DMS153 treated with DMSO at 0.1 percent for 48 hours (cell line): ENCODE results near the gene KAZALD1.

Experiments used
- DNase-seq: peaks from one replicate; lab custom pipeline; 2025; ENCODE audit not compliant: unreplicated experiment; lab: John Stamatoyannopoulos, UW

Gene KAZALD1

GRCh38 chr10:101061624-101062231 lies at the start of gene KAZALD1:
KAZALD1 (plus strand) TSS chr10:101061989; CDS start chr10:101062593, 604 bp downstream.
- no peak for DNase-seq

- peak; percentile 77 for DNase-seq
Observed at GRCh38 chr10:101012525-101013364, 49.0 kb upstream of the KAZALD1 start.

GRCh38 chr10:101013365-101013825 lies 48.4 kb upstream of the KAZALD1 start:
- DNase-seq: no peak

GRCh38 chr10:101014230-101014884 lies 47.4 kb upstream of the KAZALD1 start:
- peak; percentile 45 for DNase-seq

GRCh38 chr10:101014966-101015581 lies 46.7 kb upstream of the KAZALD1 start:
- DNase-seq: no peak

DNA sequence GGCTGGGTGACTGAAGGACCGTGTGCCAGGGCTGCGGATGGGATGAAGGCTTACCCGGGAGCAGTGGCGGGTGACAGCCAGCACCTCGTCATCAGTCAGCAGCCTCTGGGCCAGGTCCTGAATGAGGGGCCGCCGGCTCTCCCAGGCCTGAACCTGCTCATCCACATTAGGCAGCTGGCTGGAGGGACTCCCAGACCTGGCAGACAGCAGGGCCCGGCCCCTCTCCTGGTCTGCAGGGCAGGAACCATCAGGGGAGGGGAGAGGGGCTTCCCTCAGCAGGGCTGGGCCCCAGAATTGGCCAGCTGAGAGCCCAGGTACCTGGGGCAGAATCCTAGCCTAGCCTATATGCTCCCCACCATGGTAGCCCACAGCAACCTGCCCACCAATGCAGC lies 46.2 kb upstream of the KAZALD1 start:
- no peak for DNase-seq

GRCh38 chr10:101016814-101017213 lies 45.0 kb upstream of the KAZALD1 start:
- no peak for DNase-seq

DNA sequence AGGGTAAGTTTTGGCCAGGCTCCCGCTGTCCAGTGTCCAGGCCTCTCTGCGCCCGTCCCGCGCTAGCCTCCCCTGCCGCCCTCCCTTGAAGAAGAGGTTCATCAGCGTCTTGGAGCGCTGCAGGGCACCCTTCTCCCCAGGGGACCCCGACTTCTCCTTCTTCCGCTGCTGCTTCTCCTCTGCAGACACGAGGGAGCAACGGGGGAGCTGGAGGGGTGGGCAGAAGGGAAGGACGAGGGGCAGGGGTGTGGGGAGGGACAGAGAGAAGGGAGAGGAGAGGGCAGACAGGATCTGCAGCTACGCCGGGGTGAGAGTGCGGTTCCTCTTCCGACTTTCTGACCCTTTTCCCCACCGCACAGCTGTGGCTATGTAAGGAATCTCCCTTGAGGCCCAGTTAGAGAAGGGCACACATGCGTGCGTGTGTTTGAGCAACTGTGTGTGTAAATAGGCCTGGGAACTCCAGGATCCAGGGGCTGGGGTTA lies 43.6 kb upstream of the KAZALD1 start:
- DNase-seq: no peak

- DNase-seq: peak; percentile 24
Observed at GRCh38 chr10:101018600-101019439, 43.0 kb upstream of the KAZALD1 start.

DNA sequence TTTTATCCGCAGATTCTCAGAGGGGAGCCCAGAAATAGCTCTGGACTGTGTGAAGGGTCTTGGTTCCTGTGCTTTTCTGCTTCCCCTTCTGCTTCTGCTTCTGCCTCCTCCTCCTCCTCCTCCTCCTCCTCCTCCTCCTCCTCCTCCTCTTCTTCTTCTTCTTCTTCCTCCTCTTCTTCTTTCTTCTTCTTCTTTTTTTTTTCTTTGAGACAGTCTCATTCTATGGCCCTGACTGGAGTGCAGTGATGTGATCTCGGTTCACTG lies 42.4 kb upstream of the KAZALD1 start:
- no peak for DNase-seq

DNA sequence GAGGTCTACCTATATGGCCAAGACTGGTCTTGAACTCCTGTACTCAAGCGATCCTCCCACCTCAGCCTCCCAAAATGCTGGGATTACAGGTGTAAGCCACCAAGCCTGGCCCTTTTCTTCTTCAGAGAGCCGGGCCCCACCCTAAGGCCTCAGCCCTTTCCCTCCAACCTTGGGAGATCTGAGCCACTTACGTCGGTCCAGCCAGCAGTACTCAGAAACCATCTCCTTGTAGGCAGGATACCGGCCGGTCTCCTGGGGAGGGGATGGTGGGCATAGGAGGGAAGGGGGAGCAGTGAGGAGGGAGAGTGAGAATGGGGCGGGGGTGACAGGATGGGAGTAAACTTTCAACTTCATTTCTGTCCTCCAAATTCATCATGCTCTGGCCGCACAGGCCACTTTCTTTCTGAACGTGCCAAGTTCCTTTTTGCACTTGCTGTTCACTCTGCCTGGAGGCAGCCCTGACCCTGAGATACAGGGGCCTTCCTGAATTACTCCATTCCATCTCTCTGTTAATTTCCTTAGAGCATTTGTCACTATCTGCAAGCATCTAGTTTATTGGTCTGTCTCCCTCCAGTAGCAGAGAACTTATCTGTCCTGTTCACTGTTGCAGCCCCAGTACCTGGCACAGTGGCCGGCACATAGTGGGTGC lies 41.2 kb upstream of the KAZALD1 start:
- no peak for DNase-seq

GRCh38 chr10:101021239-101021638 lies 40.5 kb upstream of the KAZALD1 start:
- DNase-seq: no peak

DNA sequence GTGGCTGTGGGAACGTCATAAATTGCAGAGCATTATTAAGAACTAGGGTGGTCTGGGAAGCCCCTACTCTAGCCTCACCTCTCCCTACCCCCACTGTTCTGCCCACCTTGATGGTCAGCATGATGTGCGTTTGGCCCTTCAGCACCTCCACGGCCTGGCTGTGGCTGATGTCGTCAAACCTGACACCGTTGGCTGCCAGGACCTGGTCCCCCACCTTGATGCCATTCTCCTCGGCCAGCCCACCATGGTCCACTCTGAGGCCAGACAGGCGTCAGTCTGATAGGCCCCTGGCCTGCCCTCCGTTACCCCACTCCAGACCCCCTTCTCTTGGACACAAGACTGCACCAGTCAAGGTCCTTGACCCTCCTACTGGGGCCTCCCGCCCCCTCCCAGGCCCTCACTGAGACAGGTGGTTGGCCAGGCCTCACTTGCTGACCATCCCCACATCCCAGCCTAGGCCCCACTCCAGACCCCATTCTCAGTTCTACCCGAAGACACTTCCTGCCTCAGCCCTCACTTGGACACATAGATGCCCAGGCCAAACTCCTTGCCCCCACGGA lies 40.0 kb upstream of the KAZALD1 start:
- no peak for DNase-seq

DNA sequence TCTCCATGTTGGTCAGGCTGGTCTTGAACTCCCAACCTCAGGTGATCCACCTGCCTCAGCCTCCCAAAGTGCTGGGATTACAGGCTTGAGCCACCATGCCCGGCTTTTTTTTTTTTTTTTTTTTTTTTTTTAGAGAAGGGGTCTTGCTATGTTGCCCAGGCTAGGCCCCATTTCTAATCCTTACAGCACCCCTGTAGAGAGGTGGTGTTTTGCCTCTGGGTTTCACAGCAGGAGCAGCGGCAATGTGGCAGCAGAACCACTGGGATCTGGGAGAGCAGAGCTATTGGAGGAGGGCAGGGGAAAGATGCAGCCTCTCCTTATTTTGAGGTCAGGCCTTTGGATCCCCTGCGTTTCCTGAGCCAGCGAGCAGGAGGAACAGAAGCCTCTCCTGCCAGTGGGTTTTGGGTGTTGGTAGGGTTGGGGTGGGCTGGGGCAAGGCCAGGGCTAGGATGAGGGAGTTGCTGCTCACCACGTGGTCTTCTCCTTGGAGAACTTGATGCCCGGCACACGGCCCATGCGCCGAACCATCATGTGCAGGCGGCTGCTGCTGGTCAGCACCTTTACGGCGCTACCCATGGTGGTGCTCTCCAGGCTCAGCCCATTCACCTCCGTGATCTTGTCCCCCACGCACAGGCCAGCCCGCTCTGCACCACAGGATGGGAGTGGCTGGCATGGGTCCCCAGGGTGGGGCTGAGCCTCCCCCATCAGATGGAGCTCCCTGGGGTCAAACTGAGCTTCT lies 38.7 kb upstream of the KAZALD1 start:
- no peak for DNase-seq

DNA sequence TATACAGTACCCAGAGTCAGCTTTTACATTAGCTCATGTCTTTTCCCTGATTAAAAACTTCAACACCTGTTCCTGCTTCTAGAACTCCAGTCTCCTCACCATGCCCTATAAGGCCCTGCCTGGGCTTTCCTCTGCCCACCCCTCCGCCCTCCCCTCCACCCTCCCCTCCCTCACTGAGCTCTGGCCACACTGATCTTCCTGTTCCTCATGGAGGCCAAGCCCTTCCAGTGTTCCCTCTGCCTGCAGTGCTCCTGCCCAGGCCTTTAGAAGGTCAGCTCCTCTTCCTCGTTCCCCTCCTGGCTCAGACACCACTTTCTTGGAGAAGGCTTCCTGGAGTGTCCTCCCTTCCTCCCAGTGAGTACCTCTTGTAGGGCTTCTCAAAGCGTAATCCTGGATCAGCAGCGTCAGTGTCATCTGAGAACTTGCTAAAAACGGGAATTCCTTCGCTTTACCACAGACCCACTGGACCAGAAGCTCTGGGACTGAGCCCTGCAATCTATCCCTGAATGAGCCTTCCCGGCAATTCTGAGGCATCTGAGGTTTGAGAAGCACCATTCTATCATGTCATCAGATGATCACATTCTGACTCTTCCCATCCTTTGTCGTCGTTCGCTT lies 34.6 kb upstream of the KAZALD1 start:
- no peak for DNase-seq

DNA sequence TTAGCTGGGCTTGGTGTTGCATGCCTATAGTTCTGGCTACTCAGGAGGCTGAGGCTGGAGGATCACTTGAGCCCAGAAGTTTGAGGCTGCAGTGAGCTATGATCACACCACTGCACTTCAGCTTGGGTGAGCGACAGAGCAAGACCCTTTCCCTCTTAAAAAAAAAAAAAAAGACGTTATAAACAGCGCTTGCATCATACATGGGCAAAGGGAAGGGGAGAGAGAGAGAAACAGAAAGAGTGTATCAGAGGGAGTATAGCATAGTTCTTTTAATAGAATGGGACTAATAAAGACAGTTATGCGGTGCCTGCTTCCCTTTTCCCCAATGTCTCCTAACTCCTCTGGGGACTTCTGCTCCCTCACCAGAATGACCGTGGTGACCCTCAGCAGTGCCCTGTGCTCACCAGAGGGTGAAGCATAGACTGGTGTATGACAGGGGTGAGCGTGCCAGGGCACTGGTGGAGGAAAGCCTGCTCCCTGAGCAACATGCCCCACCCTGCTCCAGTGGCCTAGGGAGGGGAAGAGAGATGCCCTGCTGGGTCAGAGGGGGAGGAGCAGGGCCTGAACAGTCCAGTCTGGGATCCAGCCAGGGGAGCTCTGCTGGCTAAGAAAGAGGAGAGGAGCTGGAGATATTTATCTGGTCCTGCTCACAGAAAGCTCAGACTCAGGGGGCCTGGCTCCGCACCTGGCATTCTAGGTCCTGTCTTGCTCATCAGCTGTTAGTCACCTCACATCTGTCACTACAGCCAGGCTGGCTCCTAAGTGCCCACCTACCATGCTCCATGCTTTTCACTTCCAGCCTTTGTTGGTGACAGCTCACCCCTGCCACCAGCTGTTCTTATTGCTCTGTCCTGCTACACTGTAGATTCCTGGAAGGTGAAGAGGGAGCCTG lies 33.1 kb upstream of the KAZALD1 start:
- no peak for DNase-seq

- no peak for DNase-seq
Observed at GRCh38 chr10:101029520-101030295, 32.1 kb upstream of the KAZALD1 start.
